Gastrocnemius medialis (tissue), 4 donors: ENCODE measurements around the gene TERB1.

Source experiments
- POLR2A ChIP-seq, 2 donors: fragments of 450-650 bp; IDR thresholded peaks; one replicate each; pipeline ENCODE4 v1.6.1; 2017; ENCODE audit warnings: antibody characterized with exemption in 2 of 2, mild to moderate bottlenecking in 2 of 2, moderate library complexity in 2 of 2
- TF ChIP-seq, protein P1 (sequence below), 5 experiments: fragments of 450-650 bp in 3 of 5; fragments of 200-600 bp in 2 of 5; sonication (generic) in 2 of 5; IDR thresholded peaks in 4 of 5; conservative IDR thresholded peaks in 1 of 5; 1 replicate in 4 of 5; 2 replicates in 1 of 5; pipeline ENCODE4 v1.5.1; 2016 to 2019; ENCODE audit warnings: antibody characterized with exemption in 5 of 5, mild to moderate bottlenecking in 3 of 5, moderate library complexity in 3 of 5

- TF ChIP-seq, protein P1, sequence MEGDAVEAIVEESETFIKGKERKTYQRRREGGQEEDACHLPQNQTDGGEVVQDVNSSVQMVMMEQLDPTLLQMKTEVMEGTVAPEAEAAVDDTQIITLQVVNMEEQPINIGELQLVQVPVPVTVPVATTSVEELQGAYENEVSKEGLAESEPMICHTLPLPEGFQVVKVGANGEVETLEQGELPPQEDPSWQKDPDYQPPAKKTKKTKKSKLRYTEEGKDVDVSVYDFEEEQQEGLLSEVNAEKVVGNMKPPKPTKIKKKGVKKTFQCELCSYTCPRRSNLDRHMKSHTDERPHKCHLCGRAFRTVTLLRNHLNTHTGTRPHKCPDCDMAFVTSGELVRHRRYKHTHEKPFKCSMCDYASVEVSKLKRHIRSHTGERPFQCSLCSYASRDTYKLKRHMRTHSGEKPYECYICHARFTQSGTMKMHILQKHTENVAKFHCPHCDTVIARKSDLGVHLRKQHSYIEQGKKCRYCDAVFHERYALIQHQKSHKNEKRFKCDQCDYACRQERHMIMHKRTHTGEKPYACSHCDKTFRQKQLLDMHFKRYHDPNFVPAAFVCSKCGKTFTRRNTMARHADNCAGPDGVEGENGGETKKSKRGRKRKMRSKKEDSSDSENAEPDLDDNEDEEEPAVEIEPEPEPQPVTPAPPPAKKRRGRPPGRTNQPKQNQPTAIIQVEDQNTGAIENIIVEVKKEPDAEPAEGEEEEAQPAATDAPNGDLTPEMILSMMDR (IDR thresholded peaks at IDR 0.05 in 4 of 5, conservative IDR thresholded peaks at IDR 0.05 in 1 of 5), result no peak
- TF ChIP-seq POLR2A (IDR thresholded peaks at IDR 0.05), result no peak
Observed at GRCh38 chr16:66754819-66755218, 46.6 kb downstream of the TERB1 start.
